Smooth muscle cell of the umbilical artery (primary cell): ENCODE data around the gene KCNJ15. TPM values are rescaled to one million over a fixed set of nuclear protein-coding genes. Genes with fewer than 3 reads are reported as not detected.

ENCODE experiments used
- total RNA-seq: library from RNA; depleted of rRNA; stranded (reverse); fragments of >200 nt; gene quantifications from 2 replicates; pipeline ENCODE4 v1.2.3, GENCODE V29; 2014

Gene KCNJ15
- total RNA-seq: 0.74 and 1.8 TPM in 2 replicates

DNA sequence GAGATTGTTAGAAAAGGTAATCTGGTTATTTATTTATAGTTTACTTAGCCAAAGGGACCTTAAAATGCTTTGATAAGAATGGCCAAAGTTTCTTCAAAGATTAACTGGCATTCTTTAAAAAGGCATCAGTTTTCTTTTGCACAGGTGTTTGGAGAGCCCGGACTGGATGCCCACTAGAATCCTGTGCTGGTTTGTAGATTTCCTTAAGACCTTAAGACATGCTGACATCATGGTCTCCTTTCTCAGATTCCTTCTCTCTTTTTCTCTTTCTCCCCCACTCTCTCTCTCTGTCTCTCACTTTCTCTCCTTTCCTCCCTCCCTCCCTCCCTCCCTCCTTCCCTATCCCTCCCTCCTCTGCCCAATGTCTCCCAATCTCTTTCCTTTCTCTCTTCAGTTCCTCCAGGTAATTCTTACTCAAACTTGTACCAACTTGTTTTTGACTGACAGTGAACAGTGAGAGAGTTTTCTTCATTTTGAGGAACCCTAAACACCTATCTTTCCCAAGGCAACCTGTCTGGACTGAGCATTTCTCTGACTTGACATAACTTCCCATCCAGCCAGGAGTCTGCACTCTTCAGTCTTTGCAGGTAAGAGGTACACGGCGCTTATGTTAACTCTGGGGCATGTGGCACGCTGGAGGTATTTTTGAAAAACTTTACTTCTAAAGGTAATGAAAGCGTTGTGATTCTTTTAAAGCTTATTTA, at the start of gene KCNJ15:
KCNJ15 (plus strand) TSS at position 393 of the 704 bp plus-strand sequence. CDS start 42,271 bp downstream, outside the sequence.

Other genes starting within 250 kb of the KCNJ15 start
- 0.59 and 0.92 TPM in 2 replicates for gene ERG, start 241.5 kb downstream of the KCNJ15 start, total RNA-seq